GM18517 (cell line): Measurements from ENCODE around the gene NLRC3.
"Not testable (repeated sequence)": the region's sequence is repeated elsewhere in the genome, so short reads cannot be mapped to it uniquely, and the experiment has no call there.

Experiments
- ATAC-seq: cut with Tn5 transposase; IDR thresholded peaks from one replicate; pipeline ENCODE4 v1.9.1; 2021; ENCODE audit warnings: mild to moderate bottlenecking, moderate library complexity; ENCODE audit not compliant: unreplicated experiment

The NLRC3 gene

GRCh38 chr16:3550851-3551847 lies 26.1 kb downstream of the NLRC3 start:
- ATAC-seq: no peak

DNA sequence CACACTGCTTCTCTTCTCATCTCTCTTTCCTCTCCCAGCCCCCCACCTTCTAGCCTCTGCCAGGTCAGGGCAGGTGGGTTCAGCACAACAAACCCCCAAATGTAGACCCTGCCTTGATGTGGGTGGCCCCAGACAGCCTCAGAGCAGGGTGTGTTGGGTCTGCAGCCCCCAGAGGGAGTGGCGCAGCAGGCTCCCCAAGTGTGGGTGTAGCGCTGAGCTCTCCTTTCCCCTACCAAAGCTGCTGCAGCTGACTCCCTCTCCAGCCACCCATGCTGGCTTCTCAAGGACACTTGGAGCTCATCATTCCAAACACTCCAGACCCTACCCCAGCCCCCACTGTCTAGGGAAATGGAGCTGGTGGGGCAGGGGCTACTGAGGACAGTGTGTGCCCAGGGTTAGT lies 27.3 kb downstream of the NLRC3 start:
- no peak for ATAC-seq

- no peak for ATAC-seq
Measured at GRCh38 chr16:3548859-3549258, 28.3 kb downstream of the NLRC3 start.

DNA sequence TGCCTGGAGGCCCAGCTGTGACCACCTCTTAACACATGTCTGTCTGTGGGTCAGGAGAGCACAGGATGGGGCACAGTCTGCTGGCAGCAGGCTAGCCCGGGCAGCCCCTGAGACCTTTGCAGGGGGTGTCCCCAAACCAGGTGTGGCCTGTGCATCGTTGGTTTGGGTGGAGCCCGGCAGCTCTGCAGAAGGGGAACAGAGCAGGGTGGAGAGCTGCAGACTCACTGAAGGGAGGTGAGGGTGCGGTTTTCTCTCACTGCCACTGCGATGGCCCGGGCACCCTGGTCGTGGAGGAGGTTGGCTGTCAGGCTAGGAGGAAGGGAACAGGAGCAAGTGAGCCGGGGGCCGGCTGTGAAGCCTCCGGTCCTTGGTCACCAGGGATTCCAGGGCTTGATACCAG lies 28.8 kb downstream of the NLRC3 start:
- no peak for ATAC-seq

- ATAC-seq: no peak
Measured at GRCh38 chr16:3546986-3547682, 30.1 kb downstream of the NLRC3 start.

- ATAC-seq: no peak
Measured at GRCh38 chr16:3542601-3543373, 34.4 kb downstream of the NLRC3 start.

- ATAC-seq: no peak
Measured at GRCh38 chr16:3541527-3542155, 35.6 kb downstream of the NLRC3 start.

GRCh38 chr16:3538222-3538621 lies 39.0 kb downstream of the NLRC3 start:
- no peak for ATAC-seq

- ATAC-seq: no peak
Measured at GRCh38 chr16:3536851-3537250, 40.4 kb downstream of the NLRC3 start.

DNA sequence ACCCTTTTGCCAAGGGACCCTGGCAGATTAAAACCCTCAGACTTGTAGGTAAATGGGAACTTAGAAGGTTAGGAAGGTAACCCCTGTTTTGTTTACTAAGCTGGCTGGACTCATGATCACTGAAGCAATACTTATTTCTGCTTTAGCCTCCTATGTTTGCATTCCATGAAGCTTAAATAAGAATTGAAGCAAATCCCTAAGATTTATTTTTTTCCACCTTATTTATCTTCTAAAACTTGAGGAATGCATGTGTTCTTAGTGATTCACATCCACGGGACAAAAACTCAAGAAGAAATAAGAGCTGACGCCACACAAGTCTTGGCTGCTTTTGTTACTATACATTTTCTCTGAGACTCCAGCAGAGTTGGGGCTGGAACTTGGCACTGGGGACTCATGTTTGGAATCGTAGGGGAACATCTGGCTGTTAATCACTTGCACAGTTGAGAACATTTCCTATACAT lies 40.9 kb downstream of the NLRC3 start:
- ATAC-seq: no peak

- ATAC-seq: no peak
Measured at GRCh38 chr16:3534126-3534525, 43.1 kb downstream of the NLRC3 start.

- no peak for ATAC-seq
Measured at GRCh38 chr16:3532741-3533140, 44.5 kb downstream of the NLRC3 start.

- ATAC-seq: no peak
Measured at GRCh38 chr16:3530371-3530914, 46.8 kb downstream of the NLRC3 start.

DNA sequence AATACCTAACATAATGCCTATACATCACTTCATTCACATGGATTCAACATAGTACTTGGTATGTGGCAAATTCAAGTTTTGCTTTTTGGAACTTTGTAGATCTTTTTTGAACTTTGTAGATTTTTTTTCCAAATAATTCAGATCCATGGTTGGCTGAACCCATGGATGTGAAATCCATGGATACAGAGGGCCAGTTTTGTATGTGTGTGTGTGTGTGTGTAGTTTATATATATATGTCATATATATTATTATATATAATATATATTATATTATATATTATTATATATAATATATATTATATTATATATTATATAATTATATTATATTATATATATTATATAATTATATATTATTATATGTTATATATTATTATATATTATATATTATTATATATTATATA lies 48.0 kb downstream of the NLRC3 start:
- no peak for ATAC-seq

- no peak for ATAC-seq
Measured at GRCh38 chr16:3528406-3528805, 48.8 kb downstream of the NLRC3 start.

DNA sequence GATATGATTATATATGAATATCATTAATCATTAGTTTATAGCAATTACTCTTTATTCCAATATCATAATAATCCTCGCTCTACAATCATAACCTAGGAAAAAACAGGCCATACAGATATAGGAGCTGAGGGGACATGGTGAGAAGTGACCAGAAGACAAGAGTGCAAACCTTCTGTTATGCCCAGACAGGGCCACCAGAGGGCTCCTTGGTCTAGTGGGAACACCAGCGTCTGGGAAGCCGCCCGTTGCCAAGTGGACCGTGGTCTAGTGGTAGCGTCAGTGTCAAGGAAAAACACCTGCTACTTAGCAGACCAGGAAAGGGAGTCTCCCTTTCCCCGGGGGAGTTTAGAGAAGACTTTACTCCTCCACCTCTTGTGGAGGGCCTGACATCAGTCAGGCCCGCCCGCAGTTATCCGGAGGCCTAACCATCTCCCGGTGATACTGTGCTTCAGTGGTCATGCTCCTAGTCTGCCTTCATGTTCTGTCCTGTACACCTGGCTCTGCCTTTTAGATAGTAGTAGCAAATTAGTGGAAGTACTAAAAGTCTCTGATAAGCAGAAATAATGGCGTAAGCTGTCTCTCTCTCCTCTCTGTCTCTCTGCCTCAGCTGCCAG lies 49.9 kb downstream of the NLRC3 start:
- not testable (repeated sequence) for ATAC-seq

- no peak for ATAC-seq
Measured at GRCh38 chr16:3525951-3526350, 51.3 kb downstream of the NLRC3 start.

DNA sequence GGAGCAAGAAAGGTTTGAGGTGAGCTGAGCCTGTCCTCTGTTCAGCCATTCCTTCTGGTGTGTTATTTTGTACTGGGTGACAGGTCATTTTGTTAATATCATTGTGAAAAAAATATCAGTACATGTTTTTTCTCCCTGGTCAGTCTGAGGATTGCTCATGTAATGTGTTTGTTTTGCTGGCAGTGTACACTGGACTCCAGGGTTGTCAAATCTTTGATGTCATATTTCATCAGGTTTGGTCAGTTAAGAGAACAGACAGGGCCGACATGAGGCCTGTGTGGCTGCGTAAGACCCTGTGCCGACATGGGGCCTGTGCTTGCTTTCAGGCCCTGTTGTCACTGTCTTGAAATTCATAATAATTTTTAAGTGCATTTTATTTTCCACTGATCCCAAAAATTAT lies 53.9 kb downstream of the NLRC3 start:
- no peak for ATAC-seq

GRCh38 chr16:3520841-3521240 lies 56.4 kb downstream of the NLRC3 start:
- no peak for ATAC-seq

GRCh38 chr16:3520413-3520812 lies 56.8 kb downstream of the NLRC3 start:
- no peak for ATAC-seq
